ENCODE data around the gene ARHGEF12. TPM values are rescaled to one million over a fixed set of nuclear protein-coding genes. Genes with fewer than 3 reads are reported as not detected.
A peak's percentile ranks its signal among the peaks of the same experiment; 100 is the strongest.

The ARHGEF12 gene
- total and polyA plus RNA-seq, 7 donors, result 18.6 to 129 (median 80.5) TPM

DNA sequence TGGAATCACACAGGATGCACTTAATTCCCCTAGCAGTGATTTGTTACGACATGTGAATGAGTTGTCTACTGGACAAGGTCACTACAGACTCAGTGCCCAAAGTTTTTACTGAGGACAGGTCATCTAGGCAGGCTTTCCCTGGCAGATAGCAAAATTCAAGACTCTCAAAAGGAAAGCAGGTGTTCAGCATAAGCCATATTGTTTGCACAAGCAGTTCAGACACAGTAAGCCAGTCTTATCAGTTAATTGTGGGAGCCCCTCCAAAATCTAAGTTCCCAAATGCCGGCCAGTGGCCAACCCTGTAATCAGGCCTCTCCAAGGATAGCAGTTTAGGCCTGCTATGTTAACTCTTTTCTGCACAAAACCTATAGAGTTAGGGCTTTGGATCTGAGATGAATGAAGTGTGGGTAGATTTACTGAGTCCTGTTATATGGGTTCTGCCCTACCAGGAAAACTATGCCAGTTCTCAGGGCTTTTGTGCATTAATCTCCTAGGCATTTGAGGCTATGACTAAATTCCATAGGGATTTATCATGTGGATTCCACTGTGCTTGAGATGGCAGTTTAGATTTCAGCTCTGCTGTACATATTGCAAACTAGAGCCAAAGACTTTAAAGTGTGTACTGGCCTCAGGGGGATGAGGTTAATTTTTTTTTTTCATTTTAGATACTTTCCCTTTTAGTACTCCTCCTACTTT, 4.8 kb upstream of the ARHGEF12 start:
- no peak for DNase-seq
- Histone ChIP-seq H3K36me3 (peaks cover 0 to 17% (median 0%) of the 10 kb centered on the region in 4 donors), H3K4me1 (peaks cover 0 to 44% (median 31%) of the 10 kb centered on the region in 4 donors), H3K27ac (peak overlapping the region in 3 of 4 donors; percentile 99 to 100 (median 99)), H3K4me3 (no peak overlapping the region), H3K9me3 (no peaks in the 10 kb centered on the region), H3K27me3 (no peaks in the 10 kb centered on the region)
- no peak for TF ChIP-seq EP300 (IDR thresholded peaks at IDR 0.05)
- TF ChIP-seq POLR2A (IDR thresholded peaks at IDR 0.05), result no peak
- TF ChIP-seq POLR2AphosphoS5 (IDR thresholded peaks at IDR 0.05), result no peak
- TF ChIP-seq, protein P1, sequence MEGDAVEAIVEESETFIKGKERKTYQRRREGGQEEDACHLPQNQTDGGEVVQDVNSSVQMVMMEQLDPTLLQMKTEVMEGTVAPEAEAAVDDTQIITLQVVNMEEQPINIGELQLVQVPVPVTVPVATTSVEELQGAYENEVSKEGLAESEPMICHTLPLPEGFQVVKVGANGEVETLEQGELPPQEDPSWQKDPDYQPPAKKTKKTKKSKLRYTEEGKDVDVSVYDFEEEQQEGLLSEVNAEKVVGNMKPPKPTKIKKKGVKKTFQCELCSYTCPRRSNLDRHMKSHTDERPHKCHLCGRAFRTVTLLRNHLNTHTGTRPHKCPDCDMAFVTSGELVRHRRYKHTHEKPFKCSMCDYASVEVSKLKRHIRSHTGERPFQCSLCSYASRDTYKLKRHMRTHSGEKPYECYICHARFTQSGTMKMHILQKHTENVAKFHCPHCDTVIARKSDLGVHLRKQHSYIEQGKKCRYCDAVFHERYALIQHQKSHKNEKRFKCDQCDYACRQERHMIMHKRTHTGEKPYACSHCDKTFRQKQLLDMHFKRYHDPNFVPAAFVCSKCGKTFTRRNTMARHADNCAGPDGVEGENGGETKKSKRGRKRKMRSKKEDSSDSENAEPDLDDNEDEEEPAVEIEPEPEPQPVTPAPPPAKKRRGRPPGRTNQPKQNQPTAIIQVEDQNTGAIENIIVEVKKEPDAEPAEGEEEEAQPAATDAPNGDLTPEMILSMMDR (IDR thresholded peaks at IDR 0.05), result no peak
- 37 to 65% methylated on average over 2 of the region's 2 CpGs for WGBS, 2 donors
- intact Hi-C loops (cut with DNase I), result loop anchor here (10.0 kb wide), 1 partner anchor 353 kb away; no protein-coding TSS in a partner anchor

DNA sequence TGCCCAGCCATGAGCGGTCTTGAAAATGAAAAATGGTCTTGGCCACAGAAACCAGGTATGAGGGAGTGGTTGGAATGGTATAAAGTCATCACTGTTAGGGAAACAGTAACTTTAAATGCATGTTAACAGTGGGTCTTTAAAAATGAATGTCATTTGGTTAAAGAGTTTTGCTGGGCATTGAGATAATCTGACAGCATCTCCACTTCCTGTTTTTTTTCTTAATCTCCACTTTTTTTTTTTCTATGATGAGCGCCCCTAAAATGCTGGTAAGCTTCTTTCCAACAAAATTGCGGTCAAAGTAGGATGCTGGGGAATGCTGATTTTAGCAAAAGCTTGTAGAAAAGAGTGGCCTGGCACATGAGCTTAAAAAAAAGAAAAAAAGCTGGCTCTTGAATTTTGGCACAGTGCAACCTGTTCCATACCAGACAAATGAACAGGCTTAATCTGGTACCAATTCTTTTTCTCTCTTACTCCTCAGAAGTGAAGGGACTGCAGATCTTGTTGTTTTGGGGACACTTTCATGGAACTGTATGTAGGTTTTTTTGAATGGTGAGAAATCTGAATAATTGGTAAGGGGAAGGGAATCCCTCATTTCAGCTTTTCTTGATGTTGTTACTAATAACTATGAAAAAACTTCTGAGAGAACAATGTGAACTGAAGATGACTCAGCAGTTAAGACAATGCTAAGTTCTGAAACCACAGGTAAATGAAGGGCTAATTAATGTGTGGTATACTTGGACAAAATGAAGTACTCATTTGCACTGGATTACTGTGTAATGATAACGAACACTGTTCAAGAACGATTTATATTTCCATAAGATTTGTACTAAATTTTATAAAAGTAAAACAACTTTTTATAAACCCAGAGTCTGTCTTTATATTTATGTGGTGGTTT, 3.1 kb upstream of the ARHGEF12 start:
- Histone ChIP-seq H3K9me3 (no peaks in the 10 kb centered on the region), H3K27me3 (no peaks in the 10 kb centered on the region), H3K4me1 (peaks cover 0 to 46% (median 33%) of the 10 kb centered on the region in 4 donors), H3K27ac (peak overlapping the region; percentile 31 to 100 (median 99)), H3K36me3 (peaks cover 0 to 17% (median 0%) of the 10 kb centered on the region in 4 donors), H3K4me3 (no peak overlapping the region)
- DNase-seq, result no peak
- 93% methylated on average over 5 of the region's 5 CpGs for WGBS, 2 donors
- TF ChIP-seq, protein P1 (IDR thresholded peaks at IDR 0.05), result no peak
- TF ChIP-seq POLR2A (IDR thresholded peaks at IDR 0.05) (no peak), POLR2AphosphoS5 (IDR thresholded peaks at IDR 0.05) (no peak), EP300 (IDR thresholded peaks at IDR 0.05) (no peak)
- intact Hi-C loops (cut with DNase I), result loop anchor here (10.0 kb wide), 1 partner anchor 352 kb away; no protein-coding TSS in a partner anchor

DNA sequence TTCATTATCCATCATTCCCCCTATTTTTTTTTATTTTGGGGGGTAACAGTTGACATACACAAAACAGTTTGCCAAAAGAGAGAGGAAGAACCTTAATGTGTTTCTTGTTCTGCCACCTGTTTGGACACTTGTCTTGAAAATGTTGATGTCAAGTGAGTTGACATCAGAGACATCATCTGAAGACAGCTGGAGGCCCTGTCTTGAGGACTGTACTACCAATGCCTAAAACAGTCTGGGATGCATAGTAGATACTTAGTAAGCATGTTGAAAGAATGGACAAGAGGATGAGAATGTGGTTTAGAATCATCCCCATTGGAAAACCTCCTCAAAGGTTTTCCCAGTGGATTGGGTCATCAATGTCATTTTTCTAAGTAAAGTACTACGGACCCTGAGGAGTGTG, 2.4 kb upstream of the ARHGEF12 start:
- 79 to 92% methylated on average over 1 of the region's 1 CpG for WGBS, 2 donors
- Histone ChIP-seq H3K27me3 (no peaks in the 10 kb centered on the region), H3K27ac (peak overlapping the region; percentile 31 to 100 (median 99)), H3K4me1 (peaks cover 0 to 53% (median 36%) of the 10 kb centered on the region in 4 donors), H3K36me3 (peaks cover 0 to 17% (median 0%) of the 10 kb centered on the region in 4 donors), H3K4me3 (no peak overlapping the region), H3K9me3 (no peaks in the 10 kb centered on the region)
- TF ChIP-seq EP300 (IDR thresholded peaks at IDR 0.05), result no peak
- TF ChIP-seq, protein P1 (IDR thresholded peaks at IDR 0.05), result no peak
- no peak for TF ChIP-seq POLR2AphosphoS5 (IDR thresholded peaks at IDR 0.05)
- no peak for TF ChIP-seq POLR2A (IDR thresholded peaks at IDR 0.05)
- DNase-seq, result no peak
- intact Hi-C loops (cut with DNase I), result loop anchor here (2.0 to 10.0 kb wide), 2 partner anchors 99 to 351 kb away; no protein-coding TSS in a partner anchor

DNA sequence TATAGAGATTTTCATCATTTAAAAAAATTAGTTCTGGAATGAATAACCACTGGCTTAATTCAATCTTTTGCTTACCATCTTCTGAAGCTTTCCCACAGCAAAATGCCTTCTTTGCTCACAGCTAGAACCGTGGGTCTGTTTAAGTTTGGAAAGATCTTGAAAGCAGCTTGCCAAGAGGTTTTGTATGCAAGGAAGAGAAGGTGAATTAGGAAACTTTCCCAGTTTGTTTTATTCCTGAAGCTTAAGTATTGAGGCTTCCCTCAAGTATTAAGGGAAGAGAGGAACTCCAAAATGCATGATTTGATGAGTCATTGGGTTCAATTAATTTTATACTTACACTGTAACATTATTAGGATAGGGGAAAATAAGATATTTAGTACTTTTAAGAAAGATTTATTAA, 1.9 kb upstream of the ARHGEF12 start:
- no peaks in the 10 kb centered on the region for H3K9me3 ChIP-seq
- H3K4me3 ChIP-seq, result no peak overlapping the region
- peaks cover 0 to 17% (median 0%) of the 10 kb centered on the region in 4 donors for H3K36me3 ChIP-seq
- intact Hi-C loops (cut with DNase I), result loop anchor here (2.0 to 10.0 kb wide), 2 partner anchors 98 to 350 kb away; no protein-coding TSS in a partner anchor
- DNase-seq, result no peak
- no peak for TF ChIP-seq POLR2AphosphoS5 (IDR thresholded peaks at IDR 0.05)
- TF ChIP-seq, protein P1 (IDR thresholded peaks at IDR 0.05), result no peak
- no peak for TF ChIP-seq POLR2A (IDR thresholded peaks at IDR 0.05)
- TF ChIP-seq EP300 (IDR thresholded peaks at IDR 0.05), result no peak
- peaks cover 0 to 58% (median 39%) of the 10 kb centered on the region in 4 donors for H3K4me1 ChIP-seq
- H3K27ac ChIP-seq, result peak overlapping the region; percentile 31 to 100 (median 99)
- no peaks in the 10 kb centered on the region for H3K27me3 ChIP-seq
- WGBS, 2 donors, result 41 to 53% methylated on average over 1 of the region's 1 CpG

Data from sigmoid colon (tissue), 7 donors.